Esophagus squamous epithelium (tissue), 5 donors: ENCODE measurements around the gene OR6X1. TPM values are rescaled to one million over a fixed set of nuclear protein-coding genes. Genes with fewer than 3 reads are reported as not detected.

Source experiments
- DNase-seq: peaks from one replicate; lab custom pipeline; 2025; lab: John Stamatoyannopoulos, UW
- H3K27ac ChIP-seq, 4 donors: fragments of 200-600 bp; sonication (generic); one replicate each; pipeline ENCODE4 v1.5.1; 2016 to 2019; ENCODE audit warnings: mild to moderate bottlenecking in 1 of 4
- H3K27me3 ChIP-seq, 4 donors: fragments of 200-600 bp; sonication (generic); 1 replicate in 3 of 4; 2 replicates in 1 of 4; pipeline versions ENCODE4 v1.5.1 to v1.6.0; 2017 to 2021; ENCODE audit warnings: antibody characterized with exemption in 1 of 4
- H3K36me3 ChIP-seq, 3 donors: fragments of 200-600 bp; sonication (generic); one replicate each; pipeline ENCODE4 v1.5.1; 2016 to 2019
- H3K4me1 ChIP-seq, 3 donors: fragments of 200-600 bp; sonication (generic); one replicate each; pipeline ENCODE4 v1.5.1; 2017 to 2019
- H3K4me3 ChIP-seq, 4 donors: fragments of 200-600 bp; sonication (generic); 1 replicate in 3 of 4; 2 replicates in 1 of 4; pipeline ENCODE4 v1.5.1; 2016 to 2019; ENCODE audit warnings: mild to moderate bottlenecking in 2 of 4, moderate library complexity in 1 of 4
- H3K9me3 ChIP-seq, 3 donors: fragments of 200-600 bp; sonication (generic); one replicate each; pipeline ENCODE4 v1.5.1; 2016 to 2019
- POLR2A ChIP-seq, 4 donors: fragments of 450-650 bp; IDR thresholded peaks; one replicate each; pipeline ENCODE4 v1.6.1; 2017; ENCODE audit warnings: antibody characterized with exemption in 4 of 4, mild to moderate bottlenecking in 4 of 4, moderate library complexity in 3 of 4
- WGBS, 2 donors: methylation state at CpG; one replicate each; pipeline ENCODE4 v1.1.5; 2018; 5-methylcytosine and 5-hydroxymethylcytosine counted together
- intact Hi-C: fragments of 100-400 bp; cut with DNase I; formaldehyde crosslinking; loops from one replicate; pipeline ENCODE4 v1.15.0; 2022
- total RNA-seq, 4 donors: library from RNA; depleted of rRNA; stranded (reverse); fragments of >200 nt; gene quantifications; one replicate each; pipeline ENCODE4 v1.1.0, GENCODE V29; 2016
- TF ChIP-seq, protein P1 (sequence below), 6 experiments: fragments of 450-650 bp in 4 of 6; fragments of 200-600 bp in 2 of 6; sonication (generic) in 2 of 6; IDR thresholded peaks; one replicate each; pipeline ENCODE4 v1.5.1; 2016 to 2019; ENCODE audit warnings: antibody characterized with exemption in 6 of 6, mild to moderate bottlenecking in 4 of 6, moderate library complexity in 4 of 6
- donor health status: DM: yes; HTN: yes; CAD: no.

The OR6X1 gene
- total RNA-seq, 4 donors from 2014 or later: not detected

DNA sequence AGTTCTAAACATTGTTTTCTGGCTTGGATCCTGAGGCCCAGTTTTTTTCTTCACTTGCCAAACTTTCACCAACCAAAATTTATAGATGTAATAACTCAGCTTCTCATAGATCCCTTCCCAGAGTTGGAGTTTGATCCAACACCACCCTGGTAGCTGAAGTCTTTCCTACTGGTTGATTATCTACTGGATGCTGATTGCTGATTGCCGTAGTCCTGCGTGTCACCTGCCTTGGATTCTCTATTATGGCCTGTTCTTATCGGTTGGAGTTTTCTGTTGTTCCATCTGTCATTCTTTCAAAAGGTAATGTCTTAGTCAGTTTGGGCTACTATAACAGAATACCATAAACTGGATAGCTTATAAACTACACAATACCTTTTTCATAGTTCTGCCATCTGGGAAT, 17.3 kb upstream of the OR6X1 start:
- H3K4me1 ChIP-seq: no peaks in the 10 kb centered on the region
- no peaks in the 10 kb centered on the region for H3K36me3 ChIP-seq
- H3K27ac ChIP-seq: no peak overlapping the region
- H3K4me3 ChIP-seq: no peak overlapping the region
- DNase-seq: no peak
- intact Hi-C loops: no loop called here
- WGBS, 2 donors: 91 to 92% methylated on average over 3 of the region's 3 CpGs
- no peaks in the 10 kb centered on the region for H3K27me3 ChIP-seq
- no peaks in the 10 kb centered on the region for H3K9me3 ChIP-seq
- TF ChIP-seq, protein P1, sequence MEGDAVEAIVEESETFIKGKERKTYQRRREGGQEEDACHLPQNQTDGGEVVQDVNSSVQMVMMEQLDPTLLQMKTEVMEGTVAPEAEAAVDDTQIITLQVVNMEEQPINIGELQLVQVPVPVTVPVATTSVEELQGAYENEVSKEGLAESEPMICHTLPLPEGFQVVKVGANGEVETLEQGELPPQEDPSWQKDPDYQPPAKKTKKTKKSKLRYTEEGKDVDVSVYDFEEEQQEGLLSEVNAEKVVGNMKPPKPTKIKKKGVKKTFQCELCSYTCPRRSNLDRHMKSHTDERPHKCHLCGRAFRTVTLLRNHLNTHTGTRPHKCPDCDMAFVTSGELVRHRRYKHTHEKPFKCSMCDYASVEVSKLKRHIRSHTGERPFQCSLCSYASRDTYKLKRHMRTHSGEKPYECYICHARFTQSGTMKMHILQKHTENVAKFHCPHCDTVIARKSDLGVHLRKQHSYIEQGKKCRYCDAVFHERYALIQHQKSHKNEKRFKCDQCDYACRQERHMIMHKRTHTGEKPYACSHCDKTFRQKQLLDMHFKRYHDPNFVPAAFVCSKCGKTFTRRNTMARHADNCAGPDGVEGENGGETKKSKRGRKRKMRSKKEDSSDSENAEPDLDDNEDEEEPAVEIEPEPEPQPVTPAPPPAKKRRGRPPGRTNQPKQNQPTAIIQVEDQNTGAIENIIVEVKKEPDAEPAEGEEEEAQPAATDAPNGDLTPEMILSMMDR (IDR thresholded peaks at IDR 0.05): no peak
- no peak for TF ChIP-seq POLR2A (IDR thresholded peaks at IDR 0.05)

DNA sequence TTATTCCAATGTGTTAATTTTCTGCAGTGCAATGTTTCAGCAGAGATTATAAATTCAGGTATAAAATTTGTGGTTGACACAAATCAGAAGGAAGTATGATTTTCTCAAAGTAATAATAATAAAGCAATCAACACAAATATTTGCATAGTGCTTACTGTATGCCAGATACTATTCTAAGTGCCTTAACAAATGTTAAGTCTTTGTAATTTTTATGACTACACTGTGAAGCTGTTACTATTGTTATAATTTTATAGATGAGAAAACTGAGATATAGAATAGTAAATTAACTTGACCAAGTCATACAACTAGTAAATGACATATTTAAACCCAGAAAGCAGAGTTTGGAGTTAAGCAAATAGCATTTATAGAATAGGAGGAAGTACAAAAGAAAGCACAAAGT, 16.4 kb upstream of the OR6X1 start:
- Histone ChIP-seq H3K9me3 (no peaks in the 10 kb centered on the region), H3K4me3 (no peak overlapping the region), H3K36me3 (no peaks in the 10 kb centered on the region), H3K27me3 (no peaks in the 10 kb centered on the region), H3K4me1 (no peaks in the 10 kb centered on the region), H3K27ac (no peak overlapping the region)
- DNase-seq: no peak
- intact Hi-C loops: no loop called here
- TF ChIP-seq, protein P1 (IDR thresholded peaks at IDR 0.05): no peak
- no peak for TF ChIP-seq POLR2A (IDR thresholded peaks at IDR 0.05)

- H3K9me3 ChIP-seq: peaks cover 0 to 16% (median 5%) of the 10 kb centered on the region in 3 donors
- intact Hi-C loops: no loop called here
- WGBS, 2 donors: 14 to 41% methylated on average over 1 of the region's 1 CpG
- H3K27me3 ChIP-seq: no peaks in the 10 kb centered on the region
- no peaks in the 10 kb centered on the region for H3K36me3 ChIP-seq
- TF ChIP-seq, protein P1 (IDR thresholded peaks at IDR 0.05): no peak
- no peak for TF ChIP-seq POLR2A (IDR thresholded peaks at IDR 0.05)
- no peak overlapping the region for H3K27ac ChIP-seq
- H3K4me3 ChIP-seq: no peak overlapping the region
- no peak for DNase-seq
- no peaks in the 10 kb centered on the region for H3K4me1 ChIP-seq
Observed at GRCh38 chr11:123765601-123766000, 11.3 kb upstream of the OR6X1 start.

DNA sequence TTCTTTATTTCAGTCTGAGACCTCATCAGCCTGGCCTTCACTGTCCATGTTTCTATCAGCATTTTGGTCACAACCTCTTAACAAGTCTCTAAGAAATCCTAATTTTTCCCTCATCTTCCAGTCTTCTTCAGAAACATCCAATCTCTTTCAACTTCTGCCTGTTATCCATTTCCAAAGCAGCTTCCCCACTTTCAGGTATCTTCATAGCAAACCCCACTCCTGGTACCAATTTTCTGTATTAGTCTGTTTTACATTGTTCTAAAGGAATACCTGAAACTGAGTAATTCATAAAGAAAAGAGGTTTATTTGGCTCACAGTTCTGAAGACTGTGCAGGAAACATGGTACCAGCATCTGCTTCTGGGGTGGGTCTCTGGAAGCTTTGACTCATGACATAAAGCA, 8.1 kb upstream of the OR6X1 start:
- Histone ChIP-seq H3K4me1 (no peaks in the 10 kb centered on the region), H3K27me3 (no peaks in the 10 kb centered on the region), H3K36me3 (no peaks in the 10 kb centered on the region), H3K4me3 (no peak overlapping the region), H3K27ac (no peak overlapping the region), H3K9me3 (peaks cover 0 to 16% (median 5%) of the 10 kb centered on the region in 3 donors)
- intact Hi-C loops: no loop called here
- TF ChIP-seq, protein P1 (IDR thresholded peaks at IDR 0.05): no peak
- no peak for TF ChIP-seq POLR2A (IDR thresholded peaks at IDR 0.05)
- DNase-seq: no peak

GRCh38 chr11:123760894-123761293, 6.6 kb upstream of the OR6X1 start:
- 56 to 64% methylated on average over 1 of the region's 1 CpG for WGBS, 2 donors
- intact Hi-C loops: no loop called here

More at GRCh38 chr11:123760894-123761293, 6.6 kb upstream of the OR6X1 start:
- TF ChIP-seq, protein P1 (IDR thresholded peaks at IDR 0.05): no peak
- no peak for TF ChIP-seq POLR2A (IDR thresholded peaks at IDR 0.05)
- no peaks in the 10 kb centered on the region for H3K4me1 ChIP-seq
- peaks cover 0 to 16% (median 5%) of the 10 kb centered on the region in 3 donors for H3K9me3 ChIP-seq
- no peak overlapping the region for H3K4me3 ChIP-seq
- no peaks in the 10 kb centered on the region for H3K36me3 ChIP-seq
- no peak overlapping the region for H3K27ac ChIP-seq
- no peak for DNase-seq
- H3K27me3 ChIP-seq: no peaks in the 10 kb centered on the region
